ENCODE results near the gene CNGB1.

- TF ChIP-seq TAF1 (conservative IDR thresholded peaks at IDR 0.05) = no peak
- TF ChIP-seq CTCF (IDR thresholded peaks at IDR 0.05; ENCODE audit: low read depth, low read length, missing input control) = no peak
- no peak for TF ChIP-seq SP1 (IDR thresholded peaks at IDR 0.05)
- TF ChIP-seq JUND (IDR thresholded peaks at IDR 0.05) = no peak
- TF ChIP-seq MAX (IDR thresholded peaks at IDR 0.05) = no peak
- no peak for TF ChIP-seq HNF4A (conservative IDR thresholded peaks at IDR 0.05)
- TF ChIP-seq GABPA (IDR thresholded peaks at IDR 0.05 in 1 of 2, conservative IDR thresholded peaks at IDR 0.05 in 1 of 2) = no peak
- no peak for TF ChIP-seq ZBTB33 (IDR thresholded peaks at IDR 0.05)
- no peak for TF ChIP-seq REST (IDR thresholded peaks at IDR 0.05)
- TF ChIP-seq EGR1 (IDR thresholded peaks at IDR 0.05; ENCODE audit: low read depth in 2 of 2) = no peak
- no peak for TF ChIP-seq YY1 (IDR thresholded peaks at IDR 0.05)
- no peak for TF ChIP-seq ATF3 (IDR thresholded peaks at IDR 0.05)
- no peak for TF ChIP-seq RAD21 (IDR thresholded peaks at IDR 0.05)
Measured at GRCh38 chr16:57873218-57873617, 97.7 kb downstream of the CNGB1 start.

All from liver (tissue), 3 donors.